Lung (tissue), 10 donors: ENCODE measurements around the gene SIK1. TPM values are rescaled to one million over a fixed set of nuclear protein-coding genes. Genes with fewer than 3 reads are reported as not detected.
"Not testable (repeated sequence)": the region's sequence is repeated elsewhere in the genome, so short reads cannot be mapped to it uniquely, and the experiment has no call there.

Source experiments
- ATAC-seq: fragments of 200-7000 bp; cut with Tn5 transposase; one replicate; pipeline ENCODE4 v1.9.1; 2020; ENCODE audit warnings: moderate number of reproducible peaks; ENCODE audit not compliant: insufficient read depth, low FRiP score
- DNase-seq, 3 donors: peaks; one replicate each; pipeline ENCODE4 v3.0.0-alpha.2; 2013 to 2017
- H3K27ac ChIP-seq, 2 donors: one replicate each; pipeline ENCODE4 v1.5.1; 2013; ENCODE audit warnings: mild to moderate bottlenecking in 2 of 2, moderate library complexity in 2 of 2, control low read depth in 1 of 2, inconsistent platforms in 1 of 2, low read depth in 1 of 2, low read length in 1 of 2
- H3K27me3 ChIP-seq, 3 donors: one replicate each; pipeline ENCODE4 v1.5.1; 2013; ENCODE audit warnings: low read length in 2 of 3; ENCODE audit not compliant: control insufficient read depth in 3 of 3, insufficient read depth in 3 of 3
- H3K36me3 ChIP-seq, 4 donors: one replicate each; pipeline ENCODE4 v1.5.1; 2013; ENCODE audit warnings: low read length in 4 of 4, mild to moderate bottlenecking in 1 of 4, moderate library complexity in 1 of 4; ENCODE audit not compliant: control insufficient read depth in 4 of 4, insufficient read depth in 4 of 4
- H3K4me1 ChIP-seq, 5 donors: one replicate each; pipeline ENCODE4 v1.5.1; 2013; ENCODE audit warnings: low read length in 5 of 5, mild to moderate bottlenecking in 2 of 5, moderate library complexity in 1 of 5; ENCODE audit not compliant: control insufficient read depth in 5 of 5, insufficient read depth in 5 of 5
- H3K4me3 ChIP-seq: one replicate; pipeline ENCODE4 v1.5.1; 2013; ENCODE audit warnings: mild to moderate bottlenecking, control low read depth, moderate library complexity
- H3K9ac ChIP-seq, 2 donors: one replicate each; pipeline ENCODE4 v1.5.1; 2013; ENCODE audit warnings: low read length in 2 of 2, control low read depth in 1 of 2; ENCODE audit not compliant: insufficient read depth in 1 of 2
- H3K9me3 ChIP-seq, 4 donors: one replicate each; pipeline ENCODE4 v1.5.1; 2013; ENCODE audit warnings: low read length in 3 of 4, mild to moderate bottlenecking in 1 of 4, moderate library complexity in 1 of 4; ENCODE audit not compliant: control insufficient read depth in 4 of 4, insufficient read depth in 3 of 4
- WGBS, 2 donors: extraction: QIAGEN DNeasy Blood & Tissue Kit; methylation state at CpG; one replicate each; pipeline ENCODE4 v1.1.7; 2013; 5-methylcytosine and 5-hydroxymethylcytosine counted together
- polyA plus RNA-seq, 2 donors: library from polyadenylated mRNA; stranded (reverse); fragments of 200-250 nt; gene quantifications; one replicate each; pipeline ENCODE4 v1.2.1, GENCODE V29; 2013
- total RNA-seq, 2 donors: library from RNA; depleted of rRNA in 1 of 2; stranded (reverse); fragments of >200 nt in 1 of 2; gene quantifications; one replicate each; pipeline ENCODE4 v1.2.1, GENCODE V29; 2014 to 2021
- donor health status: Bipolar disorder and iron deficiency.
- donor health status: healthy.
- donor health status: DM: yes; HTN: yes; CAD: no.

SIK1 gene
- total and polyA plus RNA-seq, 4 donors, result 4.3 to 34.1 (median 22.7) TPM

DNA sequence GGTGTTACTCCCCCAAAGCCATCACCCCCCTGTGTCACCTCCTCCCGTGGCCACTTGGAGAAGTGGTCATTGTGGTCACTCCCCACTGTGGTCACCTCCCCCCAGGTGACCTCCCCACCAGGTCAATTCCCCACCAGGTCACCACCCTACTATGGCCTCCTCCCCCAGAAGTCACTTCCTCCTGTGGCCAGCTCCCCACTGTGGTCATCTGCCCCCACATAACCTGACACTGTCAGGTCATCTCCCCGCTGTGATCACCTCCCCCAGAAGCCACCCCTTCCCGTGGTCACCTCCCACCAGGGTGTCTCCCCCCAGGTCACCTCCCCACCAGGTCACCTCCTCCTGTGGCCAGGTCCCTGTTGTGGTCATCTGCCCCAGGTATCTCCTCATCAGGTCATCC is 28.9 kb downstream of the SIK1 start:
- H3K27ac ChIP-seq, H3K4me3 ChIP-seq, H3K27me3 ChIP-seq, H3K4me1 ChIP-seq, H3K9me3 ChIP-seq, DNase-seq, ATAC-seq, H3K9ac ChIP-seq, H3K36me3 ChIP-seq: not testable (repeated sequence)
- WGBS, 2 donors, result no CpG with 5 or more reads among the region's 3 CpGs

DNA sequence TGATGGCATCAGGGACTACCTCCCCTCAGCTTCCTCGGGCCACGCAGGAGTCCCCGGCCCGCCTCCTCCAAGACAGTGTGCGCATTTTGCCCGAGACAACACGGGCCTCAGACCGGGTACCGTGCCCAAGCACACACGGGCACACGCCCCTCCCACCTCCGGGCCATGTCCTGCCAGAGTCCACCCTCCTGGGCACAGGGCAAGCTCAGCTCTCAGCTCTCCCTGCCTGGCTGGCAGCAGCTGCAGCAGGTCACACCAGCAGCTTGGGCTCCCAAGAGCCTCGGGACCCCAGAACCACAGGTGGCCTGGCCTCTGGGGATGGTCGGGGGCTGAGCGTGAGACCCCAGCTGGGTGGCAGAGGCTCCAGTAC is 29.5 kb downstream of the SIK1 start:
- H3K4me3 ChIP-seq, H3K27ac ChIP-seq, ATAC-seq, H3K36me3 ChIP-seq, H3K4me1 ChIP-seq, H3K9ac ChIP-seq, H3K27me3 ChIP-seq, DNase-seq, H3K9me3 ChIP-seq: not testable (repeated sequence)
- WGBS, 2 donors, result no CpG with 5 or more reads among the region's 15 CpGs

DNA sequence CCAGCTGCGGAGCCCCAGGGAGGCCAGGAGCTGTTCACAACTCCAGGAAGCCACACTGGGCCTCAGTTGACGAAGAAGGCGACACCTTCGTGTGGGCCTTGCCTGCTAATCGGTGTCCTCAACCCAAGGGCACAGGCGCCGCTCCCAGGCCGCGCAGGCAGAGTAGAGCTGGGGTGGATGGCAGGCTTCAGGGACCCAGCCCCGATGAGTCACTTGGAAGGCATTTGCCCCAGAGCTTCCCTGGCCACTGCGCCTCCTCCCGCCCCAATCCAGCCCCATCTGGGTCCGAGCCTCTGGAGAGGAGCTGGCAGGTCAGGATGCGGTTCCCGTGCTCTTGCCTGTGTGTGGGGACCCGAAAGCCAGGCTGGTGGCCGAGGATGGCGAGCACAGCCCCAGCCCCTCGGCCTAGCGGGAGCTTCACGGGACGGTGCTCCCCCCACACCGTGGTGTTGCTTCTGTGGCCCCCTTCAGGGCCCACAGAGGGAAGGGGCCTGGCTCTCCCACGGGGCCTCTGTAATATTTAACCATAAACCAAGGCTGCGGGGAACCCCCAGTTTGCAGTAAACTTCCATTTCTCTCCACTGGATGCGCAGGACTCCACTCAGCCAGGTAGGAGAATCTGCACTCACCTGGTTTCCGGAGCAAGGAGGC is 30.0 kb downstream of the SIK1 start:
- not testable (repeated sequence) for ATAC-seq, H3K4me3 ChIP-seq
- WGBS, 2 donors, result no CpG with 5 or more reads among the region's 27 CpGs

DNA sequence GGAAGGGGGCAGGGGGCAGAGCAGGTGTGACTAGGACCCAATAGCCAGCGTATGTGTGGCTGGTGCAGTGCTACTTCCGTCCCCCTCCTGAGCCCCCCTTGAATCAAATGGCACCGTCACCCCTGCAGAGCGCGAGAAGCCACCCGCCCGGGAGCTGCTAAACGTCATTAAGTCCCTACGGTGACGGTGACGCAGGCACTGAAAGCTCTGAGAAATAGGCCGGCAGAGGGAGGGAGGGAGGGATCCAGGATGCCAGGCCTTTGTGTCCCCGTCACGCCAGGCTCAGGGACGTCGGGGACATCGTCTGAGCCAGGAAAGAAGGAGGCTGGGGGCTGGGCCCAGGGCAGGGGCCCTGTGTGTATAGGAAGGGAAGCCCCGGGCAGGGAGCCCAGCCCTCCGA is 43.6 kb downstream of the SIK1 start:
- not testable (repeated sequence) for H3K9ac ChIP-seq, H3K27ac ChIP-seq, DNase-seq, H3K9me3 ChIP-seq, ATAC-seq, H3K4me3 ChIP-seq, H3K4me1 ChIP-seq, H3K36me3 ChIP-seq, H3K27me3 ChIP-seq
- WGBS, 2 donors, result no CpG with 5 or more reads among the region's 19 CpGs

More for the DNA sequence above, 30.0 kb downstream of the SIK1 start:
- not testable (repeated sequence) for DNase-seq, H3K27ac ChIP-seq, H3K9ac ChIP-seq, H3K9me3 ChIP-seq, H3K36me3 ChIP-seq, H3K27me3 ChIP-seq, H3K4me1 ChIP-seq

DNA sequence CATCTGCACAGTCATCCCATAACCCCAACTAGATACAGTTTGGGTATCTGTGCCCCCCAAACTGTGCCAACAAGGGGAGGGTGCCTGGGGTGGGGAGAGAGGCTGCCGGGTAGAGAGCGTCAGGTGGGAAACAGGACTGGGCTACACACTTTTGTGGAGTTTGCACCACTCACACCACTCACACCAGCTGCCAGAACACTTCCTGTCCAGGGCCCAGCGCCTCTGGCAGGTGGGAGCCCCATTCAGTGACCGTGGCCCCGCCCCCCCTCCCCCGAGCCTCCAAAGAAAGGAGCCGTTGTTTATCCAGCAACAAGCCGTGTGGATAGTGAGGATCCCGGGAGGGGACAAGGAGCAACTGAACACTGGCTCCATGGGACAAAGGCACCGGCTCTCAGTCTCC is 44.0 kb downstream of the SIK1 start:
- not testable (repeated sequence) for ATAC-seq, DNase-seq, H3K9ac ChIP-seq, H3K9me3 ChIP-seq, H3K27me3 ChIP-seq, H3K36me3 ChIP-seq, H3K27ac ChIP-seq, H3K4me1 ChIP-seq, H3K4me3 ChIP-seq
- WGBS, 2 donors, result 36 to 63% methylated on average over 3 to 4 of the region's 10 CpGs

DNA sequence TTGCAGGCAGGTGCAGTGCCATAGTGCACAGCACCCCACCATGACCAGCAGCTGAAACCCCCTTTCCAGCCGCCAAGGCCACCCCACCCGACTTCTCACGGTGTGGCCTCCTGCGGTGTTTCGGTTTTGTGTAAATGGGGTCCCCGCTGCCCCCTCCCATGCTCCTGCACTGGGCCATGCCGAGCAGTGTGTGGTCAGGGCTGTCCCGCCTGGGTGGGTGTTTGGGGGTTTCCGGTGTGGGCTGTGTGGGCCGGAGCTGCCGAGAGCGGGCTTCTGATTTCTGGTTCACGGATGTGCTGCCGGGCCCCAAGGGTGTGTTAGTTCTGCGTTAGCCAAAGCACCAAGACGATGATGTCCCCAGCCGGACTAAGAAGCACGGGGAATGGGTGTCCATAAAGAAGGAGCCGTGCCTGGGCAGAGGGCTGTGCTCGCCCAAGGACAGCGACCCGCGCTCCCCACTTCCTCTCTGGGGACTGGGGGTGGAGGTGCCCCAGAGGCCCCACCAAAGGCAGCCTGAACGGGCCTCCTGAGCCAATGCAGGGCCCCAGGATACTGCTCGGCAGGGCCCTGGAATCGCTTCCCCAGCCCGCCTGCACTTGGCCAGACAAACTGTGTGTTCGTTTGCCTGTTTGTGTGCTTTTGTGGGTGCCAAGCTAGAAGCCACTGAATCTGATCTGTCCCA is 45.9 kb downstream of the SIK1 start:
- not testable (repeated sequence) for DNase-seq, ATAC-seq
- 97% methylated on average over 6 of the region's 28 CpGs; no CpG with 5 or more reads in 1 of the 2 donors for WGBS, 2 donors

DNA sequence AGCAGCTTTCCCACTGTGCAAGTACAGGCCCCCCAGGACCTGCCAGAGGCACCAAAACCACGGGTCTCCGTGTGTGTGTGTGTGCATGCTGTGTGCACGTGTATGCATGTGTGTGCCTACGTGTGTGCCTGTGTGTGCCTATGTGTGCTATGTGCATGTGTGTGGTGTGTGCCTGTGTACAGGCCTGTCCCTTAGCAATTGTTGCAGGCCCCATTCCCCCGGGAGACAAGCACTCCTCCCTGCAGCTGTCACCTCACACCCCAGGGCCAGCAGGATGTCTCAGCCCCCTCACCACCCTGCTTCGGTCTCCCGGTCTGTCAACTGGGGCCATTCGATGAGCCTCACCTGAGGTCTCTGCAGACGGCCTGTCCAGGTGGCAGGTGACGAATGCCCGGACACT is 46.6 kb downstream of the SIK1 start:
- DNase-seq, H3K9ac ChIP-seq, H3K36me3 ChIP-seq, H3K9me3 ChIP-seq, H3K4me3 ChIP-seq, H3K27me3 ChIP-seq, H3K27ac ChIP-seq, ATAC-seq, H3K4me1 ChIP-seq: not testable (repeated sequence)
- WGBS, 2 donors, result 90 to 100% methylated on average over 2 to 4 of the region's 11 CpGs

More for the DNA sequence above, 45.9 kb downstream of the SIK1 start:
- H3K27me3 ChIP-seq, H3K9ac ChIP-seq, H3K9me3 ChIP-seq, H3K4me1 ChIP-seq, H3K27ac ChIP-seq, H3K36me3 ChIP-seq, H3K4me3 ChIP-seq: not testable (repeated sequence)

DNA sequence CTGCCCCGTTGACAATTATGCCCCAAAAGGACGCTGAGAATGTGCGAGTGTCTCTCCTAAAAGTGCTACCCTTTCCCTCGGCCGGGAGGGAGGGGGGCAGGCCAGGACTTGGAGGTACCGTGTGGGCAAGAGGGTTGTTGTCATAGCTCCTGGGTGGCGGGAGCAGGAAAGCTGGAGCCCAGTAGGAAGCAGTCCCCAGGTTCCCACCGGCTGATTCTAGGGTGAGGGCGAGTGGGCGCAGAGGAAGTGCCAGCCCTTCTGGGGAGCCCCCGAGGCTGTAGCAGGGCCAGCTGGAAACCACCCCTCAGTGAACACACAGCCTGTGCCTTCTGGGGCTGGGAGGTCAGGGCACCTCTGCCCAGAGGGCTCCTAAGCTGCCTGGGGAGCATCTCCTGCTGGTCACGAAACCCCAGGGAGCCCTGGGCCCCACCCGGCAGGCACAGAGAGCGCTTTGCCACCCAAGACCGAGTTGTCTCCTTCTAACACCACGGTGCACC is 47.3 kb downstream of the SIK1 start:
- not testable (repeated sequence) for H3K9me3 ChIP-seq, H3K27me3 ChIP-seq, DNase-seq, H3K9ac ChIP-seq, ATAC-seq, H3K27ac ChIP-seq, H3K4me1 ChIP-seq, H3K36me3 ChIP-seq, H3K4me3 ChIP-seq
- 80% methylated on average over 1 to 11 of the region's 16 CpGs for WGBS, 2 donors
